Central memory CD8-positive, alpha-beta T cell (primary cell): ENCODE measurements around the gene SDCCAG8.

Source experiments
- ATAC-seq: fragments of 150-1000 bp; cut with Tn5 transposase; replicated peaks from 2 replicates; pipeline ENCODE4 v1.10.0; 2022; ENCODE audit warnings: mild to moderate bottlenecking, moderate FRiP score, moderate number of reproducible peaks; ENCODE audit not compliant: poor library complexity, severe bottlenecking; ENCODE audit errors: extremely low read depth
- DNase-seq, 2 donors: peaks; one replicate each; pipeline ENCODE4 v3.0.0; 2021; ENCODE audit warnings: low spot score in 2 of 2
- H3K27ac Mint-ChIP-seq: one replicate; pipeline ENCODE4 v1.8.0; 2022; ENCODE audit warnings: low read depth, mild to moderate bottlenecking, moderate library complexity, mixed read lengths
- H3K27me3 Mint-ChIP-seq: one replicate; pipeline ENCODE4 v1.8.0; 2022; ENCODE audit warnings: mixed read lengths
- H3K36me3 Mint-ChIP-seq: one replicate; pipeline ENCODE4 v1.8.0; 2022; ENCODE audit warnings: mild to moderate bottlenecking, moderate library complexity, mixed read lengths; ENCODE audit not compliant: insufficient read depth
- H3K4me1 Mint-ChIP-seq: one replicate; pipeline ENCODE4 v1.8.0; 2022; ENCODE audit warnings: mixed read lengths
- H3K4me3 Mint-ChIP-seq: one replicate; pipeline ENCODE4 v1.8.0; 2022; ENCODE audit warnings: mild to moderate bottlenecking, moderate library complexity, mixed read lengths
- H3K9me3 Mint-ChIP-seq: one replicate; pipeline ENCODE4 v1.8.0; 2022; ENCODE audit warnings: mixed read lengths

Gene SDCCAG8

GRCh38 chr1:243272401-243272800 lies 16.6 kb downstream of the SDCCAG8 start:
- Mint-ChIP-seq H3K27ac (no peak overlapping the region), H3K4me1 (peaks cover 12% of the 10 kb centered on the region), H3K4me3 (no peak overlapping the region), H3K9me3 (no peaks in the 10 kb centered on the region), H3K36me3 (peaks cover 14% of the 10 kb centered on the region), H3K27me3 (no peaks in the 10 kb centered on the region)
- DNase-seq (no peak), ATAC-seq (no peak)

- ATAC-seq (no peak), DNase-seq (no peak)
- Mint-ChIP-seq H3K36me3 (peaks cover 14% of the 10 kb centered on the region), H3K27ac (no peak overlapping the region), H3K4me3 (no peak overlapping the region), H3K4me1 (peaks cover 6% of the 10 kb centered on the region), H3K9me3 (no peaks in the 10 kb centered on the region), H3K27me3 (no peaks in the 10 kb centered on the region)
These were observed 17.7 kb downstream of the SDCCAG8 start for GRCh38 chr1:243273506-243273905.

GRCh38 chr1:243273945-243274344 lies 18.1 kb downstream of the SDCCAG8 start:
- H3K4me1 Mint-ChIP-seq: peaks cover 6% of the 10 kb centered on the region
- no peaks in the 10 kb centered on the region for H3K9me3 Mint-ChIP-seq
- no peak overlapping the region for H3K4me3 Mint-ChIP-seq
- no peak for ATAC-seq
- no peaks in the 10 kb centered on the region for H3K27me3 Mint-ChIP-seq
- H3K27ac Mint-ChIP-seq: no peak overlapping the region
- peaks cover 14% of the 10 kb centered on the region for H3K36me3 Mint-ChIP-seq
- no peak for DNase-seq

- no peaks in the 10 kb centered on the region for H3K27me3 Mint-ChIP-seq
- H3K9me3 Mint-ChIP-seq: no peaks in the 10 kb centered on the region
- DNase-seq (no peak), ATAC-seq (no peak)
- H3K36me3 Mint-ChIP-seq: peaks cover 15% of the 10 kb centered on the region
- no peak overlapping the region for H3K27ac Mint-ChIP-seq
- H3K4me1 Mint-ChIP-seq: peaks cover 4% of the 10 kb centered on the region
- no peak overlapping the region for H3K4me3 Mint-ChIP-seq
These were observed 19.5 kb downstream of the SDCCAG8 start for GRCh38 chr1:243275316-243275715.

GRCh38 chr1:243280571-243281129 lies 24.8 kb downstream of the SDCCAG8 start:
- Mint-ChIP-seq H3K4me1 (no peaks in the 10 kb centered on the region), H3K9me3 (no peaks in the 10 kb centered on the region), H3K4me3 (no peak overlapping the region), H3K27me3 (no peaks in the 10 kb centered on the region), H3K27ac (no peak overlapping the region), H3K36me3 (peaks cover 17% of the 10 kb centered on the region)
- no peak for ATAC-seq
- no peak for DNase-seq

GRCh38 chr1:243281672-243282071 lies 25.8 kb downstream of the SDCCAG8 start:
- Mint-ChIP-seq H3K4me3 (no peak overlapping the region), H3K9me3 (no peaks in the 10 kb centered on the region), H3K36me3 (peaks cover 16% of the 10 kb centered on the region), H3K4me1 (no peaks in the 10 kb centered on the region), H3K27me3 (no peaks in the 10 kb centered on the region), H3K27ac (no peak overlapping the region)
- ATAC-seq: no peak
- DNase-seq: no peak

- Mint-ChIP-seq H3K27ac (peak overlapping the region; percentile 29), H3K4me3 (no peak overlapping the region), H3K4me1 (peaks cover 6% of the 10 kb centered on the region), H3K36me3 (peaks cover 25% of the 10 kb centered on the region), H3K9me3 (no peaks in the 10 kb centered on the region), H3K27me3 (no peaks in the 10 kb centered on the region)
- no peak for ATAC-seq
- no peak for DNase-seq
These were observed 30.7 kb downstream of the SDCCAG8 start for GRCh38 chr1:243286409-243287122.

GRCh38 chr1:243287123-243287460 lies 31.3 kb downstream of the SDCCAG8 start:
- ATAC-seq: no peak
- Mint-ChIP-seq H3K4me1 (peaks cover 6% of the 10 kb centered on the region), H3K27me3 (no peaks in the 10 kb centered on the region), H3K4me3 (no peak overlapping the region), H3K27ac (peak overlapping the region; percentile 29), H3K9me3 (no peaks in the 10 kb centered on the region), H3K36me3 (peaks cover 22% of the 10 kb centered on the region)
- DNase-seq: no peak

GRCh38 chr1:243287652-243288051 lies 31.8 kb downstream of the SDCCAG8 start:
- Mint-ChIP-seq H3K4me1 (peaks cover 6% of the 10 kb centered on the region), H3K36me3 (peaks cover 22% of the 10 kb centered on the region), H3K27me3 (no peaks in the 10 kb centered on the region), H3K27ac (peak overlapping the region; percentile 29), H3K4me3 (no peak overlapping the region), H3K9me3 (no peaks in the 10 kb centered on the region)
- DNase-seq (no peak), ATAC-seq (no peak)

GRCh38 chr1:243288062-243288461 lies 32.2 kb downstream of the SDCCAG8 start:
- ATAC-seq (no peak), DNase-seq (no peak)
- H3K27me3 Mint-ChIP-seq: no peaks in the 10 kb centered on the region
- H3K36me3 Mint-ChIP-seq: peaks cover 24% of the 10 kb centered on the region
- peak overlapping the region; percentile 29 for H3K27ac Mint-ChIP-seq
- H3K4me3 Mint-ChIP-seq: no peak overlapping the region
- H3K4me1 Mint-ChIP-seq: peaks cover 6% of the 10 kb centered on the region
- no peaks in the 10 kb centered on the region for H3K9me3 Mint-ChIP-seq

GRCh38 chr1:243291292-243291691 lies 35.5 kb downstream of the SDCCAG8 start:
- Mint-ChIP-seq H3K4me3 (no peak overlapping the region), H3K36me3 (peaks cover 25% of the 10 kb centered on the region), H3K27ac (no peak overlapping the region), H3K27me3 (no peaks in the 10 kb centered on the region), H3K9me3 (peaks cover 16% of the 10 kb centered on the region), H3K4me1 (peaks cover 6% of the 10 kb centered on the region)
- DNase-seq (no peak), ATAC-seq (no peak)

- Mint-ChIP-seq H3K4me1 (peaks cover 6% of the 10 kb centered on the region), H3K9me3 (peaks cover 16% of the 10 kb centered on the region), H3K27ac (no peak overlapping the region), H3K27me3 (no peaks in the 10 kb centered on the region), H3K4me3 (no peak overlapping the region), H3K36me3 (peaks cover 27% of the 10 kb centered on the region)
- ATAC-seq (no peak), DNase-seq (no peak)
These were observed 36.3 kb downstream of the SDCCAG8 start for GRCh38 chr1:243292117-243292516.

- DNase-seq (no peak), ATAC-seq (no peak)
- H3K36me3 Mint-ChIP-seq: peaks cover 19% of the 10 kb centered on the region
- H3K4me1 Mint-ChIP-seq: no peaks in the 10 kb centered on the region
- H3K27me3 Mint-ChIP-seq: no peaks in the 10 kb centered on the region
- H3K9me3 Mint-ChIP-seq: peaks cover 16% of the 10 kb centered on the region
- H3K27ac Mint-ChIP-seq: no peak overlapping the region
- H3K4me3 Mint-ChIP-seq: no peak overlapping the region
These were observed 38.3 kb downstream of the SDCCAG8 start for GRCh38 chr1:243293941-243294722.
